Lung (tissue), 12 donors: ENCODE results near the gene THADA. TPM values are rescaled to one million over a fixed set of nuclear protein-coding genes. Genes with fewer than 3 reads are reported as not detected.
A peak's percentile ranks its signal among the peaks of the same experiment; 100 is the strongest.

Experiments used
- ATAC-seq: fragments of 200-7000 bp; cut with Tn5 transposase; one replicate; pipeline ENCODE4 v1.9.1; 2020; ENCODE audit warnings: moderate number of reproducible peaks; ENCODE audit not compliant: insufficient read depth, low FRiP score
- DNase-seq, 3 donors: peaks; one replicate each; pipeline ENCODE4 v3.0.0-alpha.2; 2013 to 2017
- H3K27ac ChIP-seq, 2 donors: one replicate each; pipeline ENCODE4 v1.5.1; 2013; ENCODE audit warnings: mild to moderate bottlenecking in 2 of 2, moderate library complexity in 2 of 2, control low read depth in 1 of 2, inconsistent platforms in 1 of 2, low read depth in 1 of 2, low read length in 1 of 2
- H3K27me3 ChIP-seq, 3 donors: one replicate each; pipeline ENCODE4 v1.5.1; 2013; ENCODE audit warnings: low read length in 2 of 3; ENCODE audit not compliant: control insufficient read depth in 3 of 3, insufficient read depth in 3 of 3
- H3K36me3 ChIP-seq, 4 donors: one replicate each; pipeline ENCODE4 v1.5.1; 2013; ENCODE audit warnings: low read length in 4 of 4, mild to moderate bottlenecking in 1 of 4, moderate library complexity in 1 of 4; ENCODE audit not compliant: control insufficient read depth in 4 of 4, insufficient read depth in 4 of 4
- H3K4me1 ChIP-seq, 5 donors: one replicate each; pipeline ENCODE4 v1.5.1; 2013; ENCODE audit warnings: low read length in 5 of 5, mild to moderate bottlenecking in 2 of 5, moderate library complexity in 1 of 5; ENCODE audit not compliant: control insufficient read depth in 5 of 5, insufficient read depth in 5 of 5
- H3K4me3 ChIP-seq: one replicate; pipeline ENCODE4 v1.5.1; 2013; ENCODE audit warnings: mild to moderate bottlenecking, control low read depth, moderate library complexity
- H3K9ac ChIP-seq, 2 donors: one replicate each; pipeline ENCODE4 v1.5.1; 2013; ENCODE audit warnings: low read length in 2 of 2, control low read depth in 1 of 2; ENCODE audit not compliant: insufficient read depth in 1 of 2
- H3K9me3 ChIP-seq, 4 donors: one replicate each; pipeline ENCODE4 v1.5.1; 2013; ENCODE audit warnings: low read length in 3 of 4, mild to moderate bottlenecking in 1 of 4, moderate library complexity in 1 of 4; ENCODE audit not compliant: control insufficient read depth in 4 of 4, insufficient read depth in 3 of 4
- WGBS, 2 donors: extraction: QIAGEN DNeasy Blood & Tissue Kit; methylation state at CpG; one replicate each; pipeline ENCODE4 v1.1.7; 2013; 5-methylcytosine and 5-hydroxymethylcytosine counted together
- polyA plus RNA-seq, 2 donors: library from polyadenylated mRNA; stranded (reverse); fragments of 200-250 nt; gene quantifications; one replicate each; pipeline ENCODE4 v1.2.1, GENCODE V29; 2013
- total RNA-seq, 2 donors: library from RNA; depleted of rRNA in 1 of 2; stranded (reverse); fragments of >200 nt in 1 of 2; gene quantifications; one replicate each; pipeline ENCODE4 v1.2.1, GENCODE V29; 2014 to 2021
- TF ChIP-seq, protein P1 (sequence below): IDR thresholded peaks from 2 replicates; pipeline ENCODE4 v1.5.1; 2012; ENCODE audit warnings: mild to moderate bottlenecking; ENCODE audit errors: control extremely low read depth, extremely low read depth
- donor health status: control.
- donor health status: control.
- donor health status: Bipolar disorder and iron deficiency.
- donor health status: healthy.
- donor health status: DM: yes; HTN: yes; CAD: no.

Gene THADA
- total and polyA plus RNA-seq, 4 donors = 11.3 to 72.5 (median 25.2) TPM

DNA sequence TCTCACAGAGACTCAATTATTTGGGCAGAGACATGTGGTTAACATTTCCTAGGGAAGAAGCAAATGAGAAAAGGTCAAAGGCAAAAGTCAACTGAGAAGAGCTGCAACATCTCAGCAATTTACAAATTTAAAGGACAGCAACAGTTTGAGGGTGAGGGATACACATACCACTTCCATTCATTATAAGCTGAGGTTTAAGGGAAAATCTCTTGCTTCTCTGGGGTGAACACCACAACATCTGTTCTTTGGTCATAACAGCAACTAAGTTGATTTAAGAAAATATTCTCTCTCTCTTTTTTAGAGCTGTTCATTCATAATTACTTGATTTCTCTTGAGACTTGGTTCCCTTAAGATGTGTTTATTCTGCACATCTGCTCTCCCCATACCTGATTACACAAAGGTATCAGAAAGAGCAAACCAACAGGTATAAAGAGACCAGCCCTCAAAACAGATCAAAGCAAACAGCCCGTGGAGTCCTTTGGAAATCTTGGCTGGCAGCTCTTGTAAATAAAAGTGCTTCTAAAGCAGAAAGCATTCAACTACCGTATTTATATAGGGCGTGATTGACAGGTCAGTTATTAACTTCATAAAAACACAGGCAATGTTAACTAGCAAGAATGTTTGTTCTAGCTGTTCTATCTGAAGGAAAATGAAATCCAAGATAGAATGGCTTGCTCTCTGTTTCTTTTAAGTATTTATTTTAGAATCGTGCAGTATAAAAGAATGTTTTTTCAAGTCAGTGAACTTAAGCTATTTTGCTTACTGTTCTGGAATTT is 132.8 kb downstream of the THADA start:
- peak; percentile 42 to 79 (median 62) for DNase-seq
- Histone ChIP-seq H3K36me3 (no peaks in the 10 kb centered on the region), H3K4me3 (no peak overlapping the region), H3K9me3 (no peaks in the 10 kb centered on the region), H3K4me1 (peaks cover 4 to 57% (median 29%) of the 10 kb centered on the region in 5 donors), H3K9ac (peak overlapping the region in 1 of 2 donors; percentile 11), H3K27ac (no peak overlapping the region), H3K27me3 (no peaks in the 10 kb centered on the region)
- TF ChIP-seq, protein P1, sequence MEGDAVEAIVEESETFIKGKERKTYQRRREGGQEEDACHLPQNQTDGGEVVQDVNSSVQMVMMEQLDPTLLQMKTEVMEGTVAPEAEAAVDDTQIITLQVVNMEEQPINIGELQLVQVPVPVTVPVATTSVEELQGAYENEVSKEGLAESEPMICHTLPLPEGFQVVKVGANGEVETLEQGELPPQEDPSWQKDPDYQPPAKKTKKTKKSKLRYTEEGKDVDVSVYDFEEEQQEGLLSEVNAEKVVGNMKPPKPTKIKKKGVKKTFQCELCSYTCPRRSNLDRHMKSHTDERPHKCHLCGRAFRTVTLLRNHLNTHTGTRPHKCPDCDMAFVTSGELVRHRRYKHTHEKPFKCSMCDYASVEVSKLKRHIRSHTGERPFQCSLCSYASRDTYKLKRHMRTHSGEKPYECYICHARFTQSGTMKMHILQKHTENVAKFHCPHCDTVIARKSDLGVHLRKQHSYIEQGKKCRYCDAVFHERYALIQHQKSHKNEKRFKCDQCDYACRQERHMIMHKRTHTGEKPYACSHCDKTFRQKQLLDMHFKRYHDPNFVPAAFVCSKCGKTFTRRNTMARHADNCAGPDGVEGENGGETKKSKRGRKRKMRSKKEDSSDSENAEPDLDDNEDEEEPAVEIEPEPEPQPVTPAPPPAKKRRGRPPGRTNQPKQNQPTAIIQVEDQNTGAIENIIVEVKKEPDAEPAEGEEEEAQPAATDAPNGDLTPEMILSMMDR = no peak
- no peak for ATAC-seq
- WGBS, 2 donors = 43 to 70% methylated on average over 4 of the region's 4 CpGs

DNA sequence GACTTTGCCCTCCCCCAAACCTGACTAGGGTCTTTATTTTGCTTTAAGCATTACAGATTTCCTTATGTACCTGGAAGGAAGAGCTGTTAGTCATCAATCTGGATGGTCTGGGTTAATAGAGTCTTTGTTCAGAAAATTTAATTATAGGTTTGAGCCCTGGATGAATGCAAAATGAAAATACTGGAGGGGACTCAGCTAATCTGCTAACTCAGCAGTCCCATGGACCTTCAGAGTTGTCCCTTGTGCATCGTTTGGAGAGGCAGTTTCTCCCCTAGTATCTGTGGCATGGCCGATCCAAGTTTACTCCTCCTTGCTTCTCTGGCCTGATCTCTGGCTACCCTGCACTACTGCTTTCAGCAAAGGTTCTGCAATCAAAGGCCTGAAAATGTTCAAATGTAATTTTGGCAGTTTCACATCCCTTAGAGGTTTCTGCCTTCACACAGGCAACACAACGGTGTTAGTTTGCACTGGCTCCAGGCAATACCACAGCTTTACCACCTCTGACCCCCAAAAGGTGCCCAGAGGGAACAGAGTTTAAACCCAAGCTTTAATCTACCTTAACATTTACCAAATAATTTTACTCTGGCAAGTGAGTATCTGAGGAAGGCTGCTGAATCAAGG is 134.3 kb downstream of the THADA start:
- no peak overlapping the region for H3K4me3 ChIP-seq
- H3K9me3 ChIP-seq = no peaks in the 10 kb centered on the region
- no peaks in the 10 kb centered on the region for H3K27me3 ChIP-seq
- TF ChIP-seq, protein P1 = no peak
- DNase-seq = no peak
- ATAC-seq = no peak
- peak overlapping the region in 1 of 2 donors; percentile 59 for H3K27ac ChIP-seq
- no peaks in the 10 kb centered on the region for H3K36me3 ChIP-seq
- no peak overlapping the region for H3K9ac ChIP-seq
- peaks cover 4 to 52% (median 31%) of the 10 kb centered on the region in 5 donors for H3K4me1 ChIP-seq
- 62 to 72% methylated on average over 3 of the region's 3 CpGs for WGBS, 2 donors

DNA sequence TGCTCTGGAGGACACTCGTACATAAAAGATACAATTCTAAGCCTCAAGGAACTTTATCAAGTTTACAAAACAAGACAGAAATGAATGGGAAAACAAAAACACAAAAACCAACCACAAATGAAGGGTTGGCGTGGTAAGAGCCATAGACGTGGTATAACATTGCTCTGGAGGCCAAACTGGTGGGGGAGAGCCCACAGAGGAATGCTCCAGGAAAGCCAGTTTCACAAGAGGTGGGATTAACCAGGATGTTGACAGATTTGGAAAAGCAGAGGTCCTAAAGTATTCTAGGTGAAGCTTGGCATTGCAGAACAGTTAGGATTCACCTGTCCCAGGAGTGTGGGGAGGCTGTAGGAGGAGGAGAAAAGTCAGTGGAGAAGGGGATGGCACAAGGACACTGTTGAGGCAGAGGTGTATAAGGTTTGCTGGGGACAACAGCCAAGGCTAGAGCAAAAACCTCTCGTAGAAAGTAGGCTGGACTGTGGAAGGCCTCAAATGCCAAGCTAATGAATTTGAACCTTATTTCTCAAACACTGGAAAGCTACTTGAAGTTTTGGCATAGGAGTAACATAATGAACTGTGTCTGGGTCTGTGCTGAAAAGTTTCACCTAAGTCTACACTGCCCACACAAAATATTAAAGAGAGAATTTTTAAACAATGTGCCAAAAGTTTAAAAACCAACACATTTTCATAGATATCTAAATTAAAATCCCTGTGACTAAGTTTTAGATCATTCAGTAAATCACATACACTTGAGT is 135.1 kb downstream of the THADA start:
- no peak overlapping the region for H3K9ac ChIP-seq
- no peak for ATAC-seq
- H3K36me3 ChIP-seq = no peaks in the 10 kb centered on the region
- TF ChIP-seq, protein P1 = no peak
- no peak for DNase-seq
- no peak overlapping the region for H3K4me3 ChIP-seq
- H3K27me3 ChIP-seq = no peaks in the 10 kb centered on the region
- H3K9me3 ChIP-seq = no peaks in the 10 kb centered on the region
- WGBS, 2 donors = 68 to 84% methylated on average over 4 of the region's 4 CpGs
- no peak overlapping the region for H3K27ac ChIP-seq
- H3K4me1 ChIP-seq = peaks cover 4 to 57% (median 32%) of the 10 kb centered on the region in 5 donors
